IPS-20b (cell line): ENCODE results near the gene BTF3L4.
"Not testable (repeated sequence)": the region's sequence is repeated elsewhere in the genome, so short reads cannot be mapped to it uniquely, and the experiment has no call there.

Experiments
- H3K27ac ChIP-seq: one replicate; pipeline ENCODE4 v1.5.1; 2013; ENCODE audit warnings: low read length
- H3K27me3 ChIP-seq: 2 replicates; pipeline ENCODE4 v1.6.1; 2013; ENCODE audit warnings: mild to moderate bottlenecking, low read length, inconsistent platforms; ENCODE audit not compliant: insufficient read depth
- H3K36me3 ChIP-seq: 2 replicates; pipeline ENCODE4 v1.6.1; 2013; ENCODE audit warnings: low read depth, mild to moderate bottlenecking, inconsistent platforms, low read length, moderate library complexity; ENCODE audit not compliant: insufficient read depth
- H3K4me1 ChIP-seq: 2 replicates; pipeline ENCODE4 v1.6.1; 2013; ENCODE audit warnings: mild to moderate bottlenecking, control low read depth, inconsistent platforms, low read length, moderate library complexity; ENCODE audit not compliant: insufficient read depth
- H3K4me3 ChIP-seq: 2 replicates; pipeline ENCODE4 v1.5.1; 2013; ENCODE audit warnings: mild to moderate bottlenecking, low read length, inconsistent platforms
- H3K9ac ChIP-seq: 2 replicates; pipeline ENCODE4 v1.6.1; 2013; ENCODE audit warnings: low read depth, mild to moderate bottlenecking, inconsistent platforms, low read length, moderate library complexity
- H3K9me3 ChIP-seq: 2 replicates; pipeline ENCODE4 v1.6.1; 2013; ENCODE audit warnings: mild to moderate bottlenecking, low read depth, low read length, inconsistent platforms; ENCODE audit not compliant: insufficient read depth

Gene BTF3L4

DNA sequence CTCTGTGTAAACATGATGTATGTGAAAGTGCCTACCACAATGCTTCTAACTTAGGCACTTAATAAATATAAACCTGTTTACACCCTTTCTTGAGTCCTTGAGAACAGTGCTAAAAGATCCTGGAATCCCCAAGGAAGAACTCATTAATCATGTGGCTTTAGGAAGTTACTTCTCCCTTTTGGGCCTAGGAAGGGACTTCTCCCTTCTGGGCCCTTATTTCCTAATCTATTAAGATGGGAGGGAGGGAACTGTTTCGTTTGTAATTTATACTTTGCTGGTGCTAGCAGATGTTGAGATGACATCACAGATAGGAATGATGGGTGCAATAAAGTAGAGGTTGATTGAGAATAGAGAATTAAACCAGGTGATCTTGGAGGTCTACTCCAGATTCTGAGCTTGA is 1.2 kb downstream of the BTF3L4 start:
- H3K27ac ChIP-seq: peak overlapping the region; percentile 93
- H3K4me1 ChIP-seq: peaks cover 18% of the 10 kb centered on the region
- peak overlapping the region; percentile 99 for H3K9ac ChIP-seq

DNA sequence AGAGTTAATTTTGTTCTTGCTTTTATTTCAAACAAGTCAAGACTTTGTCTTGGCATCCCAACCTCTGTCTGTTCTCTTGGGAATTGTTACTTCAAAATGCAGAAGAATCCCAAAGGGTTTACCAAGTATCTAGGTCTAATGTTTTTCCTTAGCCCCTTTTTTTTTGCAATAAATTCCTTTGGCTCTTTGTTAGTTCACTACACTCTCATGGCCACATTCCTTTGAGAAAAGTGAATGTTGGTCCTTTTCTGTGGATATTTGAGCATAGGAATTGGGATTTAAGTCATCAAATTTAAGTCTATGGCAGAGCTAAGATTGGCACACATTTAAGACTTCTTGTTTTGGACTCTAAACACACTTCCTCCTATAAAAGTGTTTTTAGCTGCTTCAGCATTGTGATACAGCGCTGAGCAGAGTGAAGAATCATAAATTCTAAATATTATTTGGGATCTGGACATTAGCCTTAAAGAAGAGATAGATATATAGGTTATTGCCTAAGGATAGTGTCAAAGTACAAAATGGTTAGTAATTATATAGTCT is 1.9 kb downstream of the BTF3L4 start:
- H3K9ac ChIP-seq: peak overlapping the region; percentile 99; the same call in 1 of the 2 replicates
- peak overlapping the region; percentile 99 for H3K4me3 ChIP-seq

More for the DNA sequence above, 1.2 kb downstream of the BTF3L4 start:
- Histone ChIP-seq H3K4me3 (peak overlapping the region; percentile 99), H3K27me3 (no peaks in the 10 kb centered on the region), H3K9me3 (no peaks in the 10 kb centered on the region), H3K36me3 (peaks cover 39% of the 10 kb centered on the region)

DNA sequence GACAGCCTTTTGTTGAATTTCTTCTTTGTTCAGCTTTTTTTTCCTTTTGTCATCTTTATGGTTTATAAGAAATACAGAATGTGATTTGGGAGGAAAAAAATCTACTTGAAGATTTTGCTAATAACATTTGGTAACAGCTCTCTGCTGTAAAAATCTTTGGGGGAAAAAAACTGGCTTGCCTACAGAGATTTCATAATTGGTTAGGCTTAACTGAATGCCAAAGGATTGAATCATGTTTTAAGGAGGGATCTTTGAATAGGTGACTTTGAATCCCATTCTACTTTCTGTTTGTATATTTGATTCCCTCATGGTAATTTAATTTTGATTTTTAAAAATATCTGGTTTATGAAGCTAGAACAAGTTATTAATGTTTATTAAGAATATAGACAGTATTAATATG is 3.2 kb downstream of the BTF3L4 start:
- H3K27me3 ChIP-seq: no peaks in the 10 kb centered on the region
- 0 out of 2 replicates have a peak overlapping the region, but pooled peaks have one; percentile 21 for H3K9ac ChIP-seq
- H3K9me3 ChIP-seq: no peaks in the 10 kb centered on the region
- H3K36me3 ChIP-seq: peaks cover 54% of the 10 kb centered on the region
- peaks cover 12% of the 10 kb centered on the region; the same call in 1 of the 2 replicates for H3K4me1 ChIP-seq
- no peak overlapping the region for H3K4me3 ChIP-seq
- H3K27ac ChIP-seq: no peak overlapping the region

More for the DNA sequence above, 1.9 kb downstream of the BTF3L4 start:
- no peaks in the 10 kb centered on the region for H3K27me3 ChIP-seq
- peaks cover 18% of the 10 kb centered on the region for H3K4me1 ChIP-seq
- no peak overlapping the region for H3K27ac ChIP-seq
- peaks cover 40% of the 10 kb centered on the region for H3K36me3 ChIP-seq
- H3K9me3 ChIP-seq: no peaks in the 10 kb centered on the region

DNA sequence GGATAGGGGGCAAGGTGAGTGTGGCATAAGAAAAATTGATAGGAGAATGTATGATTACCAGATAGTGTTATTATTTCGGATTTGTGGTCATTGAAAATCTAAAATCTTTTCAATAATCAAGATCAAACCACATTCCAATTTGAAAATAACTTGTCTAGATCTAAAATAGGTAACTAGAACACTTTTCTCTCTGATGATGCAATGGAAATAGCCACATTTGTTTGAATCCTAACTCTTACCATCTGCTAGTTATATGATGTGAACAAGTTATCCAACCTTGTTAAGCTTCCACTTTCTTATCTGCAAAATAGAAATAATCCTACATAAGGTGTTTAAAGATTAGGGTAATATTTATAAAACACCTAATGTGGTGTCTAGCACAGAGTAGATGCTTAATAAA is 3.8 kb downstream of the BTF3L4 start:
- peaks cover 59% of the 10 kb centered on the region for H3K36me3 ChIP-seq
- H3K27me3 ChIP-seq: no peaks in the 10 kb centered on the region
- peaks cover 12% of the 10 kb centered on the region; the same call in 1 of the 2 replicates for H3K4me1 ChIP-seq
- H3K4me3 ChIP-seq: no peak overlapping the region
- no peaks in the 10 kb centered on the region for H3K9me3 ChIP-seq
- no peak overlapping the region for H3K9ac ChIP-seq
- H3K27ac ChIP-seq: no peak overlapping the region

DNA sequence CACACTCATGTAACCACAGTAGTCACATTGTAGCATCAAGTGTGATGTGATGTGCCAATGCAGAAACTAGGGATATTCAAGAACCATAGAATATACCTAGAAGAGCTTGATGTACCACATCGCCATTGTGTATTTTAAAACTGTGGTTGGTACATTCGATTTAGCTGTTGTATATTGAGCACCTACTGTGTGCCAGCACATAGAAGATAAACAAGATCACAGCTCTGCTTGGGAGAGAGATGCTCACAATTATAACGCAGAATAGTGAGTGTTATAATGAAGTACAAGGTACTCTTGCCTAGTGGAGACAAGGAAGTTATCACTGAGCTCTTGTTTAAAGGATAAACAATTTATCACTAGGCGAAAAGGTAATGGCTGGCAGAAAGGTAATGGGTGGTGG is 4.7 kb downstream of the BTF3L4 start:
- peaks cover 69% of the 10 kb centered on the region for H3K36me3 ChIP-seq
- H3K27me3 ChIP-seq: no peaks in the 10 kb centered on the region
- H3K9me3 ChIP-seq: no peaks in the 10 kb centered on the region
- H3K4me3 ChIP-seq: no peak overlapping the region
- peaks cover 12% of the 10 kb centered on the region; the same call in 1 of the 2 replicates for H3K4me1 ChIP-seq
- no peak overlapping the region for H3K27ac ChIP-seq
- no peak overlapping the region for H3K9ac ChIP-seq

DNA sequence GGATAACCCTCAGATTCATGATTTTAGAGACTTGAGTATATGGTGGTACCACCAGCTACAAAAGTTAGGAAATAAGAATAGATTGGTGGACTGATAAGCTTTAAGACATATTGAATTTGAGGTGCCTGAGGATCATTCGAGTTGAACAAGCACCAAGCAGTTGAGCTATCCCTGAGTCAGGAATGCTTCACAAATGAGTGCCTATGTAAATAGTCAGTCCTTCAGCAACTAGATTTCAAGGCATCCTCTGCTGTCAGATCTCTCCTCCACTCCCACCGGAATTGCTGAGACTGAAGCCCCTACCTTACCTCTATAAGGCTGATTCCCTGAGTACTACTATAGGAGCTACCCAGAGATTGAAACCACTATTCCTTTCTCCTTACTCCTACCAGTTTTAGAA is 7.1 kb downstream of the BTF3L4 start:
- Histone ChIP-seq H3K27me3 (no peaks in the 10 kb centered on the region), H3K9me3 (no peaks in the 10 kb centered on the region), H3K4me3 (no peak overlapping the region), H3K9ac (no peak overlapping the region), H3K36me3 (peaks cover 89% of the 10 kb centered on the region), H3K4me1 (peaks cover under 1% of the 10 kb centered on the region; the same call in 1 of the 2 replicates), H3K27ac (no peak overlapping the region)

DNA sequence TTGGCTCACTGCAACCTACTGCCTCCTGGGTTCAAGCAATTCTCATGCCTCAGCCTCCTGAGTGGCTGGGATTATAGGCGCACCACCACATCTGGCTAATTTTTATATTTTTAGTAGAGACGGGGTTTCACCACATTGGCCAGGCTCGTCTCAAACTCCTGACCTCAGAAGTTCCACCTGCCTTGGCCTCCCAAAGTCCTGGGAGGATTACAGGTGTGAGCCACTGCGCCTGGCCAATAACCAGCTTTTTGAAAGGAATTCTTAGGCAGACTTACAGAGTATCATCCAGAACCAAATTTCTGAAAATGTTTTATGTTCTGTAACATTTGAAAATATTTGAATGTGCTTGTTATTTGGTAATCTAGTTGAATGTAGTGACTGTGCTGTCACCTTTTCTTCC is 14.6 kb downstream of the BTF3L4 start:
- peaks cover 70% of the 10 kb centered on the region for H3K36me3 ChIP-seq
- no peak overlapping the region for H3K4me3 ChIP-seq
- no peak overlapping the region for H3K9ac ChIP-seq
- H3K9me3 ChIP-seq: no peaks in the 10 kb centered on the region
- no peaks in the 10 kb centered on the region for H3K4me1 ChIP-seq
- no peak overlapping the region for H3K27ac ChIP-seq
- H3K27me3 ChIP-seq: no peaks in the 10 kb centered on the region

DNA sequence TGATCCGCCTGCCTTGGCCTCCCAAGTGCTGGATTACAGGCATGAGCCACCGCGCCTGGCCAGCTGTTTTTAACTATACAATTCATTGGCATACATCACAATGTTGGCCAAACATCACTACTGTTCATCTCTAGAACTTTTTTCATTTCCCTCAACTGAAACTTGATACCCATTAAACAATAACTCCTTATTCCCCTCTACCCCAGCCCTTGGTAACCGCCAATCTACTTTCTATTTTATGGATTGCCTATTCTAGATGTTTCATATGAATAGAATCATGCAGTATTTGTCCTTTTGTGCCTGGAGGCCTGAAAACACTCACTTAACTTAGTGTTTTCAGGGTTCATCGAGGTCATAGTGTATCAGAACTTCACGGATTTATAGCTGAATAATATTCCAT is 16.2 kb downstream of the BTF3L4 start:
- no peaks in the 10 kb centered on the region for H3K27me3 ChIP-seq
- H3K36me3 ChIP-seq: peaks cover 63% of the 10 kb centered on the region
- H3K4me1 ChIP-seq: no peaks in the 10 kb centered on the region
- H3K27ac ChIP-seq: no peak overlapping the region
- no peaks in the 10 kb centered on the region for H3K9me3 ChIP-seq
- no peak overlapping the region for H3K9ac ChIP-seq
- H3K4me3 ChIP-seq: no peak overlapping the region

DNA sequence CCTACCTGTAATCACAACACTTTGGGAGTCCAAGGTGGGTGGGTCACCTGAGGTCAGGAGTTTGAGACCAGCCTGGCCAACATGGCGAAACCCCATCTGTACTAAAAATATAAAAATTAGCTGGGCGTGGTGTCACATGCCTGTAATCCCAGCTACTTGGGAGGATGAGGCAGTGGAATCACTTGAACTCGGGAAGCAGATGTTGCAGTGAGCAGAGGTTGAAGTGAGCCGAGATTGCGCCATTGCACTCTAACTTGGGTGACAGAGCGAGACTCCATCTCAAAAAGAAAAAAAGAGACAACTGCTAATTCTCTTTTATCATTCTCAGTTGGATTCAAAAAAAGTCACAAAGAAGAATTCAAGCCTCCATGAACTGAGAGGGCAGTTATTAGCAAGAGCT is 21.2 kb downstream of the BTF3L4 start:
- H3K4me3 ChIP-seq, H3K9ac ChIP-seq, H3K27ac ChIP-seq, H3K4me1 ChIP-seq, H3K27me3 ChIP-seq, H3K9me3 ChIP-seq: not testable (repeated sequence)
- H3K36me3 ChIP-seq: peaks cover 43% of the 10 kb centered on the region

DNA sequence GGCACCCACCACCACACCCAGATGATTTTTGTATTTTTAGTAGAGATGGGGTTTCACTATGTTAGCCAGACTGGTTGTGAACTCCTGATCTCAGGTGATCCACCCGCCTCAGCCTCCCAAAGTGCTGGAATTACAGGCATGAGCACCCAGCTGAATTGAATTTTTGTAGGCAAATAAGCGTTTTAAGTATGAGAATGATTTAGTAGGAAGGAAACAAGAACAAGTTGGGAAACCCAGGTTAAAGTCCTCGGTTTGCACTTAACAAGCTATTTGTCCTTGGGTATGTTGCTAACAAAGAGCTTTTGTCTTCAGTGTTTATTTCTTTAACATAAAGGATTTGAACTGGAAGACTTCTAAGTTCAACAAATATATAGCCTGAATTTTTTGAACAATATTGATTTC is 23.9 kb downstream of the BTF3L4 start:
- no peaks in the 10 kb centered on the region for H3K9me3 ChIP-seq
- peaks cover 51% of the 10 kb centered on the region for H3K36me3 ChIP-seq
- H3K4me3 ChIP-seq: no peak overlapping the region
- H3K27ac ChIP-seq: no peak overlapping the region
- no peaks in the 10 kb centered on the region for H3K4me1 ChIP-seq
- no peak overlapping the region for H3K9ac ChIP-seq
- no peaks in the 10 kb centered on the region for H3K27me3 ChIP-seq

DNA sequence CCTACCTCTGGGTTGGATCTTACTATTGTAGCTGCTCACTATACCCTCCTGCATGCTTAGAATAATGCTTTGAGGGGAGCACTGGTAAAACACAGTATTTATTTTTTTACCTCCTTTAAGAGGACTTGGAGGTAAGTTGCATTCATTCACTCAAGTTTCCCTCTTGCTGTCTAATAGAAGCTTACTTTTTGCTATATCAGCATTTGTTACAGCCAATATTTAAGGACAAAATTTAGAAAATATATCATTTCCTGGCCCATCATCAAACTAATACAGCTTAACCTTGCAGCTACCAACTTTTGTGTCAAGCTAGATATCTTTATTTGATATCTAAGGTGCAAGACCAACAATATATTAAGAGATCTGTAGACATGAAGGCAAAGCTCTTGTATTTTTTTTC is 31.8 kb downstream of the BTF3L4 start:
- not testable (repeated sequence) for H3K4me1 ChIP-seq, H3K9me3 ChIP-seq, H3K27me3 ChIP-seq, H3K27ac ChIP-seq, H3K9ac ChIP-seq, H3K4me3 ChIP-seq
- H3K36me3 ChIP-seq: peaks cover 70% of the 10 kb centered on the region

DNA sequence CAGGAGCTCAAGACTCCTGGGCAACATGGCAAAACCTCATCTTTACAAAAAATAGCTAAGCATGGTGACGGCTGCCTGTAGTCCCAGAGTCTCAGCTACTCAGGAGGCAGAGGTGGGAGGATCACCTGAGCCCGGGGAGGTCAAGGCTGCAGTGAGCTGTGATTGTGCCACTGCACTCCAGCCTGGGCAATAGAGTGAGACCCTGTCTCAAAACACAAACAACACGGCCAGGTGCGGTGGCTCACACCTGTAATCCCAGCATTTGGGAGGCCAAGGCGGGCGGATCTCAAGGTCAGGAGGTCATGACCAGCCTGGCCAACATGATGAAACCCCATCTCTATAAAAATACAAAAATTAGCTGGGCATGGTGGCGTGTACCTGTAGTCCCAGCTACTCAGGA is 38.2 kb downstream of the BTF3L4 start:
- H3K4me3 ChIP-seq, H3K9me3 ChIP-seq, H3K27me3 ChIP-seq, H3K9ac ChIP-seq, H3K27ac ChIP-seq, H3K4me1 ChIP-seq: not testable (repeated sequence)
- peaks cover 24% of the 10 kb centered on the region for H3K36me3 ChIP-seq
